Keratinocyte (primary cell): Measurements from ENCODE around the gene SSPN. TPM values are rescaled to one million over a fixed set of nuclear protein-coding genes. Genes with fewer than 3 reads are reported as not detected.

ENCODE experiments used
- DNase-seq: peaks from one replicate; pipeline ENCODE4 v3.0.0-alpha.2; 2011; ENCODE audit warnings: low read depth, missing footprints, low spot score
- FAIRE-seq: peaks from 2 replicates; lab custom pipeline; 2011; peaks lifted over from hg19 to GRCh38; lab: Jason Lieb, UNC
- H2AFZ ChIP-seq: 2 replicates; pipeline ENCODE4 v1.6.0; 2012; ENCODE audit warnings: low read length, control low read depth, inconsistent platforms; ENCODE audit not compliant: control insufficient read depth
- H3K27ac ChIP-seq: 2 replicates; pipeline ENCODE4 v1.5.1; 2011; ENCODE audit warnings: low read length; ENCODE audit not compliant: control insufficient read depth, insufficient read depth
- H3K27me3 ChIP-seq: 3 replicates; pipeline ENCODE4 v1.6.0; 2011; ENCODE audit warnings: low read length; ENCODE audit not compliant: control insufficient read depth, insufficient read depth; ENCODE audit errors: extremely low read depth
- H3K36me3 ChIP-seq, 2 experiments: 2 replicates in 1 of 2; 3 replicates in 1 of 2; pipeline ENCODE4 v1.5.1; 2011; ENCODE audit warnings: low read length in 2 of 2, mild to moderate bottlenecking in 1 of 2; ENCODE audit not compliant: control insufficient read depth in 2 of 2, insufficient read depth in 2 of 2; ENCODE audit errors: extremely low read depth in 1 of 2
- H3K4me1 ChIP-seq: 3 replicates; pipeline ENCODE4 v1.5.1; 2011; ENCODE audit warnings: low read length; ENCODE audit not compliant: control insufficient read depth, insufficient read depth; ENCODE audit errors: extremely low read depth
- H3K4me2 ChIP-seq: 3 replicates; pipeline ENCODE4 v1.6.0; 2011; ENCODE audit warnings: low read depth, low read length; ENCODE audit not compliant: control insufficient read depth, insufficient read depth; ENCODE audit errors: extremely low read depth
- H3K4me3 ChIP-seq, 3 experiments: fragments of 200-600 bp in 1 of 3; sonication (generic) in 1 of 3; 2 replicates in 2 of 3; 3 replicates in 1 of 3; pipeline ENCODE4 v1.5.1; 2011 to 2016; ENCODE audit warnings: low read length in 3 of 3, mild to moderate bottlenecking in 3 of 3, control low read depth in 2 of 3, inconsistent platforms in 1 of 3, low read depth in 1 of 3, mixed read lengths in 1 of 3, mixed run types in 1 of 3, moderate library complexity in 1 of 3; ENCODE audit not compliant: control insufficient read depth in 2 of 3, insufficient read depth in 2 of 3; ENCODE audit errors: extremely low read depth in 1 of 3
- H3K79me2 ChIP-seq: 2 replicates; pipeline ENCODE4 v1.6.0; 2012; ENCODE audit warnings: low read length; ENCODE audit not compliant: control insufficient read depth, insufficient read depth
- H3K9ac ChIP-seq: 3 replicates; pipeline ENCODE4 v1.6.0; 2011; ENCODE audit warnings: low read length; ENCODE audit not compliant: control insufficient read depth, insufficient read depth; ENCODE audit errors: extremely low read depth
- H3K9me1 ChIP-seq: 3 replicates; pipeline ENCODE4 v1.6.0; 2011; ENCODE audit warnings: low read length; ENCODE audit not compliant: control insufficient read depth, insufficient read depth; ENCODE audit errors: extremely low read depth
- H3K9me3 ChIP-seq: 2 replicates; pipeline ENCODE4 v1.5.1; 2012; ENCODE audit warnings: low read depth, low read length; ENCODE audit not compliant: control insufficient read depth
- H4K20me1 ChIP-seq: 3 replicates; pipeline ENCODE4 v1.6.0; 2011; ENCODE audit warnings: low read length; ENCODE audit not compliant: control insufficient read depth, insufficient read depth; ENCODE audit errors: extremely low read depth
- EZH2 ChIP-seq: IDR thresholded peaks from one replicate; pipeline ENCODE4 v1.6.1; 2012; ENCODE audit warnings: inconsistent platforms, mild to moderate bottlenecking, low read length, moderate library complexity
- dilution Hi-C: fragments of 300-500 bp; cut with MboI; formaldehyde crosslinking; loops from one replicate; pipeline ENCODE4 v1.7.0; 2020; ENCODE audit warnings: low sequenced_read_pairs; ENCODE audit not compliant: extremely low pct_ligation_motif_present
- polyA plus RNA-seq, 5 experiments: library from polyadenylated mRNA; depleted of rRNA in 3 of 5; stranded (reverse) in 3 of 5; stranded (forward) in 1 of 5; unstranded in 1 of 5; fragments of >200 nt; gene quantifications; 1 replicate in 1 of 5; 2 replicates in 3 of 5; 3 replicates in 1 of 5; pipeline versions ENCODE4 v1.2.1 to v1.2.3, GENCODE V29; 2011 to 2012; ENCODE audit warnings: missing spikeins in 2 of 5, low read depth in 1 of 5, low replicate concordance in 1 of 5
- TF ChIP-seq, protein P1 (sequence below), 3 experiments: IDR thresholded peaks in 1 of 3; conservative IDR thresholded peaks in 1 of 3; optimal IDR thresholded peaks in 1 of 3; 2 replicates in 2 of 3; 3 replicates in 1 of 3; pipeline versions ENCODE3 to v1.5.1; 2011; ENCODE audit warnings: low read length in 3 of 3, mild to moderate bottlenecking in 3 of 3, moderate library complexity in 2 of 3, control low read depth in 1 of 3, inconsistent platforms in 1 of 3; ENCODE audit not compliant: insufficient read depth in 2 of 3; ENCODE audit errors: extremely low read depth in 1 of 3

SSPN gene
- polyA plus RNA-seq, 1 donor (not counting 4 experiments of a cell fraction or from before 2014, with no cell fraction given) = 1.0 TPM

DNA sequence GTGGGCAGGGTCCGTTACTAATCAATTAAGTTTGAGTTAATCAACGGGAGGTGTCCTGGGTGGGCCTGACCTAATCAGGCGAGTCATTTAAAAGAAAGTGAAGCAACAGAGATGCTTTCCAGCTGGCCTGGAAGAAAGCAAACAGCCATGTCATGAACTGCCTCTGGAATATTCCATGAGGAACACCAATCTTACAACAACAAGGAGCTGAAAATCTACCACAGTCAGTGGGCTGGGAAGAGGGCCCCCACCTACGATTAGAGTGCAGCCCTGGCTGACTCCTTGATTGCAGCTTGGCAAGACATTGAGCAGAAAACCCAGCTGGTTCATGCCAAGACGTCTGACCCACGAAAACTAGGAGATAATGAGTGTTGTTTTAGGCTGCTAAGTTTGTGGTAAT is 56.2 kb downstream of the SSPN start:
- Histone ChIP-seq H3K9me1 (no peaks in the 10 kb centered on the region), H3K9ac (no peak overlapping the region), H3K4me3 (no peak overlapping the region), H3K36me3 (no peaks in the 10 kb centered on the region), H3K4me2 (no peak overlapping the region), H4K20me1 (no peaks in the 10 kb centered on the region), H3K27ac (no peak overlapping the region), H3K27me3 (no peaks in the 10 kb centered on the region), H2AFZ (no peak overlapping the region), H3K4me1 (peaks cover 6% of the 10 kb centered on the region), H3K79me2 (no peaks in the 10 kb centered on the region), H3K9me3 (no peaks in the 10 kb centered on the region)
- dilution Hi-C loops = no loop called here
- TF ChIP-seq, protein P1, sequence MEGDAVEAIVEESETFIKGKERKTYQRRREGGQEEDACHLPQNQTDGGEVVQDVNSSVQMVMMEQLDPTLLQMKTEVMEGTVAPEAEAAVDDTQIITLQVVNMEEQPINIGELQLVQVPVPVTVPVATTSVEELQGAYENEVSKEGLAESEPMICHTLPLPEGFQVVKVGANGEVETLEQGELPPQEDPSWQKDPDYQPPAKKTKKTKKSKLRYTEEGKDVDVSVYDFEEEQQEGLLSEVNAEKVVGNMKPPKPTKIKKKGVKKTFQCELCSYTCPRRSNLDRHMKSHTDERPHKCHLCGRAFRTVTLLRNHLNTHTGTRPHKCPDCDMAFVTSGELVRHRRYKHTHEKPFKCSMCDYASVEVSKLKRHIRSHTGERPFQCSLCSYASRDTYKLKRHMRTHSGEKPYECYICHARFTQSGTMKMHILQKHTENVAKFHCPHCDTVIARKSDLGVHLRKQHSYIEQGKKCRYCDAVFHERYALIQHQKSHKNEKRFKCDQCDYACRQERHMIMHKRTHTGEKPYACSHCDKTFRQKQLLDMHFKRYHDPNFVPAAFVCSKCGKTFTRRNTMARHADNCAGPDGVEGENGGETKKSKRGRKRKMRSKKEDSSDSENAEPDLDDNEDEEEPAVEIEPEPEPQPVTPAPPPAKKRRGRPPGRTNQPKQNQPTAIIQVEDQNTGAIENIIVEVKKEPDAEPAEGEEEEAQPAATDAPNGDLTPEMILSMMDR (optimal IDR thresholded peaks at IDR 0.05 in 1 of 3, IDR thresholded peaks at IDR 0.05 in 1 of 3, conservative IDR thresholded peaks at IDR 0.05 in 1 of 3; ENCODE audit: extremely low read depth in 1 of 3, insufficient read depth in 2 of 3, low read length in 3 of 3) = no peak
- no peak for TF ChIP-seq EZH2
- DNase-seq = no peak
- FAIRE-seq = no peak

DNA sequence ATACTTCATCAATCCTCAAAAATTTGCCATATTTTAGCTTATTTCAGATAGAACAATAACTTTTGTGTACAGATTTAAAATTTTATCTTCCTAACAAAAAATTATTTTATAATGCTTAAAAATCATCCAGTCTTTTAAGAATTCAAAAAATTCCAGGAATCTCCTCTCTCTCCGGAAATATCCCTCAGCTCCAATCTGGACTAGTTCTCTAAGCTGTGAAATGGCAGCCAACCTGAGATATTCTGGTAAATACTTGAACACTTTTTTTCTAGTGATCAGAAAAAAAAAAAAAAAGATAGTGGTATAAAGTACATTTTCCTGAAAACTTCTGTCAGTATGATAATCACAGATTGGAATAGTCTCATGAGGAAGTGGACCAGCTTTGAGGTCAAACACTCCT is 57.6 kb downstream of the SSPN start:
- H3K27ac ChIP-seq = no peak overlapping the region
- H3K9ac ChIP-seq = no peak overlapping the region
- no peaks in the 10 kb centered on the region for H3K79me2 ChIP-seq
- no peaks in the 10 kb centered on the region for H3K36me3 ChIP-seq
- H3K27me3 ChIP-seq = no peaks in the 10 kb centered on the region
- H3K4me2 ChIP-seq = no peak overlapping the region
- H2AFZ ChIP-seq = no peak overlapping the region
- no peaks in the 10 kb centered on the region for H3K4me1 ChIP-seq
- dilution Hi-C loops = no loop called here
- DNase-seq = no peak
- H3K4me3 ChIP-seq = no peak overlapping the region
- FAIRE-seq = no peak
- no peaks in the 10 kb centered on the region for H4K20me1 ChIP-seq
- no peaks in the 10 kb centered on the region for H3K9me1 ChIP-seq
- no peak for TF ChIP-seq EZH2
- TF ChIP-seq, protein P1 (optimal IDR thresholded peaks at IDR 0.05 in 1 of 3, IDR thresholded peaks at IDR 0.05 in 1 of 3, conservative IDR thresholded peaks at IDR 0.05 in 1 of 3; ENCODE audit: extremely low read depth in 1 of 3, insufficient read depth in 2 of 3, low read length in 3 of 3) = no peak
- H3K9me3 ChIP-seq = no peaks in the 10 kb centered on the region
